ENCODE results near the gene CCNI2.
A peak's percentile ranks its signal among the peaks of the same experiment; 100 is the strongest.

CCNI2 gene, protein sequence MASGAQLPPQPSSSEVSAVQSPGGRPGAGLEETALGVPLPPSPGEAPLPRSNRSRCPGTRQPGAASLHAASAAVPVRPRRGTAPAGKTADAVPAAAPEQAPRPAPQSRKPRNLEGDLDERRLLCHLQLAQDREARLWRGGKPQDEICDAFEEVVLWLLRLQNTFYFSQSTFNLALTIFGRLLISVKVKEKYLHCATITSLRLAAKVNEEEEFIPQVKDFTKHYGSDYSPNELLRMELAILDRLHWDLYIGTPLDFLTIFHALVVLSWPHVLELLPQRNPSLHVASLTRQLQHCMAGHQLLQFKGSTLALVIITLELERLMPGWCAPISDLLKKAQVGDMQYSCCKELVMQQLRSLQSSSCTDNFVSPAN

DNA sequence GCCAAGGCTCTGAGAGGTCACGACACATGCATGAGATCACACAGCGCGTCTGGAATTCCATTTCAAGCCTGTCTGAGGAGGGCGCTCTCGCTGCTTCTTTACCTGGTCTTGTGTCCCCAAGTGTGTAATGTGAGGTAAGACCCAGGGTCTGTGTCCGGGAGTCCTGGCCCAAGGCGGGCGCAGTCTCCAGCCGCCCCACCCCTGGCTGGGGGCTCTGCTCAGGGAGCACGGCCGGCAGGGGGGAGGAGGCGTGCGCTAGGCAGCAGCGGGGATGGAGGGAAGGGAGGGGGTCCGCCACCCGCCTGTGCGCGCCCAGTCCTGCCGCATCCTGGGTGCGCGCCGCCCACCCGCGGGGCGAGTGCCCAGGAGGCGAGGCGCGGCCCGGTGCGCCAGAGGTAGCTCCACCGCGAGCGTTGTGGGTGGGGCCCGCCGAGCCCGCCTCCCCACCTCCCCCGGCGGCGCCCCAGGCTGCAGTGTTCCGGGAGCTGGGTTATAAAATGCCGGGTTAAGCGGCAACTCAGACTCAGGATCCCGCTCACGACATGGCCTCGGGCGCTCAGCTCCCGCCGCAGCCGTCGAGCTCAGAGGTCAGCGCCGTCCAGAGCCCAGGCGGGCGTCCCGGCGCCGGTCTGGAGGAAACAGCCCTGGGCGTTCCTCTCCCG is at the start of gene CCNI2:
TSS of gene CCNI2 (plus strand) at position 473 of the 662 bp plus-strand sequence. CDS start at position 543, 70 bp downstream.
- peak in 8 of 56 donors; percentile 19 to 53 (median 28) for DNase-seq

DNA sequence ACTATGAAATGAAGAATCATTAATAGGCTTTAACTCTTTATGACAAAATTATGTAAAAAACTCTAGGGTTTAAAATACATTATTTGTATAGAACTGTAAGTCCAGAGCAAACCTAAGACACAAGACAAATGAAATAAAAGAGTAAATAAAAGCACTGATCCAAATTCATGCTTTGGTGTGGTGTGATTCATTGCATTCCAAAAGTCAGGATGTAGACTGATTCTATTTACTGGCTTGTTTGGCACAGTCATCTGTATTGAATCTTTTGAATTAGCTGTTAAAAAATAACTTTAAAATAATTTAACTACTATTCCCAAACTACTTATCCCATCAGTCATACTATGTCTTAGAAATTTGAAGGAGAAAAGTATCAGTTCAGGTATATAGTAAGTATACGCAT is 42.4 kb upstream of the CCNI2 start:
- no peak for DNase-seq

DNA sequence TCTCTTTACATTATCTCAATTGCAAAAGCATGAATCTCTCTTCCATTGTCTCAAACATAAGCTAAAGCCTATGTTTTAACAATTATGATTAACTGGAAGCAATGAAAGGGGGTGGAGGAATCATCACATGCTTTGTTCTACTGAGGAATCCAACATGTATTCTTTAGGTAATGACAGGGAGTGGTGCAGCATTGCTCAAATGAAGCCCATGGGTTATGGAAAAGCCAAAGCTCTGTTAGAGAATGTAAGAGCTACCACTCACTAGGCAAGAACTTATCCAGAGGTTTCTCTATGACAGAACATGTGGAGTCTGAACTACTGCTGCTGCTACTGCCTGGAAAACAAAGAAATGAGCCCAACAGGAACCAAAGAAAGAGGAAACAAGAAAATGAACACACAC is 38.6 kb upstream of the CCNI2 start:
- DNase-seq: no peak

DNA sequence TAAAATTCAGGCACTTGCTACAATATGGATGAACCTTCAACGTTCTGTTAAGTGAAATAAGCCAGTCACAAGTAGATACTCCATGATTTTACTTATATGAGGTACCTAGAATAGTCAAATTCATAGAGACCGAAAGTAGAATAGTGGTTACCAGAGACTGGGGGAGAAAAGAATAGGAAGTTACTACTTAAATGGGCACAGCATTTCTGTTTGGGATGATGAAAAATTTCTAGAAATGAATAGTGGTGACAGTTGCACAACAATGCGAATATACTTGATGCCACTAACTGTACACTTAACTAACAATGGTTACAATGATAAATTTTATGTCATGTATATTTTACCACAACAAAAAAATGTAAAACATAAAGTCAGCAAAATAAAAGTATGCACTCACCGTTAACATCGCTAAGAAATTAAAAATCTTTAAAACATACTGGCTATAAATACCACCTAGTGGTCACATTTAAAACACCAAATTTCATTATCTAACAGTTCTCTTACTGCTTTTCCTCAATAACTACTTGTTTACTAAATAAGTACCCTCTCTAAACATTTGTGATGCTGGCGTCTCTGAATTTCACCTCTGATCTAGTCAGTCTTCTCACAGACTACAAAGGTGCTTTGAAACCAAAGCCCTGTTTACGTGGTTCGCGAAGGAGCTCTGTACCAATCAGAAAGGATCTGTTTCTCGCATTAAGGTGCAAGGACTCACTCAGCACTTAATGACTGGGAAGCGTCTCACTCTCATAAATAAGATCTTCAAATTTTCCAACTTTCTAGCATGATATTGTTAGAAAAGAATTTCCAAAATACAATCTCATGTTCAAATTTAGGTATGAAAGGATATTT is 32.5 kb upstream of the CCNI2 start:
- no peak for DNase-seq

DNA sequence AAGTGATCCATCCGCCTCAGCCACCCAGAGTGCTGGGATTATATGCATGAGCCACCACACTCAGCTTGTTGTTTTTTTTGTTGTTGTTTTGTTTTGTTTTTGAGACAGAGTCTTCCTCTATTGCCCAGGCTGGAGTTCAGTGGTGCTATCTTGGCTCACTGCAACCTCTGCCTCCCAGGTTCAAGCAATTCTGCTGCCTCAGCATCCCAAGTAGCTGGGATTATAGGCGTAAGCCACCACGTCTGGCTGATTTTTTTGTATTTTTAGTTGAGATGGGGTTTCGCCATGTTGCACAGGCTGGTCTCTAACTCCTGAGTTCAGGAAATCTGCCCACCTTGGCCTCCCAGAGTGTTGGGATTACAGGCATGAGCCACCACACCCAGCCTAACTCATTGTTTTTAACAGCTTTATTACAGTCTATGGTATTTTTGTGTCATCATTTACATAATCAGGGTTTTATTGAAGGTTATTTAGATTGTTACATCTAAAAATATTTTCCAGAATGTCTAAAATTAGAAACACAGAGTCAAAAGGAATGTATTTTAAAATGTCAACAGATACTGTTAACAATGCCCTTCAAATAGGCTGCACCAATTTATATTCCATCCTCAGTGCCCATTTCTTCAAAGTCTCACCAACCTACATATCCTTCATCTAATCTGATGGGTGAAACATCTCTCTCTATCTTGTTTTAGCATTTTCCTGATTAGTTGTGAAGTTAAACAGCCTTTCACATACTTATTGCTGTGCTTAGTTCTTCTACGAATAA is 28.5 kb upstream of the CCNI2 start:
- DNase-seq: no peak

DNA sequence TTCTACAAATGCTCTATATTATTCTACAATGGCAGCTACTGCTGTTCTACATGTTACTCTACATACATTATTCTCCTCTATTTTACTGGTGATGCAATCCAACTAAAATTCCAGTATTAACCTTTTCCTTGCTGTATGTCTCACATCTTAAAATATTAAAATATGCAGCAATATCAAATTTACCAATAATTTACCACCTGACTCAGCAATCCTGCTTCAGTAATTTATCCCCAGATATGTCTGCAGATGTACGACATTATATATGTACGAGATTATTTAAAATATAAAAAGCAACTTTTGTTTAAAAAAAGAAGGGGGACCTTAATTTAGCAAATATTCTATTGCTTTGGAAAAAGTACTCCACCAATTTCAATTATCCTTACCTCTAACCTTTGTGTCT is 21.5 kb upstream of the CCNI2 start:
- DNase-seq: no peak

DNA sequence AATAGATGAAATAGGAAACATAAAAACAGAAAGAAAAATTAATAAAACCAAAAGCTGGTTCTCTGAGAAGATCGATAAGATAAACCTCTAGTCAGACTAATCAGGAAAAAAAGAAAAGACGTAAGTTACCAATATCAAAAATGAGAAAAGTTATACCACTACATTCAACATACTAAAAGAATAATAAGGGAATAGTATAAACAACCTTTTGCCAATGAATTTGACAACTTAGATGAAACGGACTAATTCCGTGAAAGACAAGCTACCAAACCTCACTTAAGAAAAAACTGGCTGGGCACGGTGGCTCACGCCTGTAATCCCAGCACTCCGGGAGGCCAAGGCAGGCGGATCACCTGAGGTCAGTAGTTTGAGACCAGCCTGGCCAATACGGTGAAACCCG is 17.3 kb upstream of the CCNI2 start:
- no peak for DNase-seq

DNA sequence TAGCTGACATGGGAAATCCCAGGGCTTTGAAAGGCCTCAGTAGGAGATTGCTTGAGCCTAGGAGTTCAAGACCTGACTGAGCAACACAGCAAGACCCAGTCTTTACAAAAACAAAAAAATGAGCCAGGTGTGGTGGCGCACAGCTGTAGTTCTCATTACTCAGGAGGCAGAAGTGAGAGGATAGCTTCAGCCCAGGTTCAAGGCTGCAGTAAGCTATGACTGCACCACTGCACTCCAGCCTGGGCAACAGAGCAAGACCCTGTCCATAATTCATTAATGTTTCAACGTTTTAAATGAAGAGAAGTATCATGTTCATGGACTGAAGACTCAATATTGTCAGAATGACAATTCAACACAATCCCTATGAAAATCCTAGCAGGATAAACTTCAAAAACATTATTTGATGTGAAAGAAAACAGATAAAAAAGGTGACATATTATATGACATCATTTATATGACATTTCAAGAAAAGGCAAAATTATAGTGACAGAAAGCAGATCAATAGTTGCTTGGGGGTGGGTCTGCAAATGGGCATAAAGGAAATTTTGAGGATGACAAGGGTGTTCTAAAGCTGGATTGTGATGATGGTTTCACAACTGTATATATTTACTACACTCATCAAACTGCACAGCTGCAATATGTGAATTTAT is 13.6 kb upstream of the CCNI2 start:
- DNase-seq: no peak

DNA sequence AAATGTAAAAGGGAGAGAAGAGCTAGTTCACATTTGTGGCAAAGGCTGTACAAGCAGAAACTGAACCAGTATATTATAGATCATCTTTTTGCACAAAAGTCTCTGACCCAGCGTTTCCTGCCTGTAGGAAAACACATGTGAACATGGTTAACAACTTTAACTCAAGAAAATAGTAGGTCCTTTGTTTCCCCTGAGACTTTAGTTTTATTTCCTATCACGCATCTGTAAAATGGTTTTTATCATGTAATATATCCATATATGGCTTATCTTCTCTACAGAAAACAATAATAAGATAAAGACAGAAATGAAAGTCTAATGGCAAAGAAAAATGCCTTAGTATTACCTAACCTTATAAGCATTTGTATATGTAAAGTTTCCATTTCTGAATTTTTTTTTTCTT is 12.5 kb upstream of the CCNI2 start:
- DNase-seq: no peak

DNA sequence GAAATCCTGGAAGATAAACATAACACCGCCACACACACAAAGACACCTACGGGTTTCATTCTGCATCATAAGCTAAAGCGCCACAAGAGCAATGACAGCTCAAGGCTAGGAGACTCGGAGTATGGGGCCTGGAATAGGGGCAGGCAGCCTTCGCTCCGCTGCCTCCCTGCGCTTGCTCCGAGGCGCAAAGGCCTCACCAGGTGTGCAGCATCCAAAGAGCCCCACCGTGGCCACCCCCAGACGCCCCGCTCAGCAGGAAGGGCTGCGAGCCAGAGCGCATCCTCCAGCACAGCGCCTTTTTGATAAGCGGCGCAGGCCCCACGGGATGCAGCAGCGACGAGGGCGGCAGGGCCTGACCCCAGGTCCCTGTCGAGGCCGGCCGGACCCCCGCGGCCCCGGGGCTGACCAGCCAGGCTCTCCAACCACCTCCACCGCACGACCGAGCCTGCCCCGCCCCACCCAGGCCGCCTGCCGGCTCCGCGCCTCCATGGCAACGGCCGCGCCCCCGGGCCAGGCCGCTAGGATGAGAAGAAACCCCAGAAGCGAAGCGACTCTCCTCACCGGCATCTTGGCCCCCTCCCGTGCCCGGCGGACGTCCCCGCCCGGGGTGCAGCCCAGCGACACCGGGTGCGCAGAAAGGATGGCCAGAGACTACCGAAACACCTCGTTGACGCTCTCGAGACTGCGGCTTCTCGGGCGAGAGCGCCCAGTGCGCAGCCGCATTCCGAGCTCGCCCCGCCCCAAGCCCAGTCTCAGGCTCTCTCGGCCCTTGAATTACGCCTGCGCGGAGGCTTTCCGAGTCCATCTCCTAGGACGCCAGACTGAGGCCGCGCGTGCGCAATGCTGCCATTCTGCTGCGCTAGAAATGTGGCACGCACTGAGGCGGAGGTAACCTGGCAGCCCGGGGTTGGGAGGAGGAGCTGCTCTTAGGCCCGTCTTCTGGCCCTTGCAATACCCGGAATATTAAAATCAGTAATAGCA is 10.1 kb upstream of the CCNI2 start, which contains the start of gene KIF3A:
TSS of gene KIF3A (minus strand) at position 694 of the 981 bp plus-strand sequence. CDS start at position 567, 127 bp downstream.
- peak in 55 of 56 donors; percentile 69 to 98 (median 93) for DNase-seq

DNA sequence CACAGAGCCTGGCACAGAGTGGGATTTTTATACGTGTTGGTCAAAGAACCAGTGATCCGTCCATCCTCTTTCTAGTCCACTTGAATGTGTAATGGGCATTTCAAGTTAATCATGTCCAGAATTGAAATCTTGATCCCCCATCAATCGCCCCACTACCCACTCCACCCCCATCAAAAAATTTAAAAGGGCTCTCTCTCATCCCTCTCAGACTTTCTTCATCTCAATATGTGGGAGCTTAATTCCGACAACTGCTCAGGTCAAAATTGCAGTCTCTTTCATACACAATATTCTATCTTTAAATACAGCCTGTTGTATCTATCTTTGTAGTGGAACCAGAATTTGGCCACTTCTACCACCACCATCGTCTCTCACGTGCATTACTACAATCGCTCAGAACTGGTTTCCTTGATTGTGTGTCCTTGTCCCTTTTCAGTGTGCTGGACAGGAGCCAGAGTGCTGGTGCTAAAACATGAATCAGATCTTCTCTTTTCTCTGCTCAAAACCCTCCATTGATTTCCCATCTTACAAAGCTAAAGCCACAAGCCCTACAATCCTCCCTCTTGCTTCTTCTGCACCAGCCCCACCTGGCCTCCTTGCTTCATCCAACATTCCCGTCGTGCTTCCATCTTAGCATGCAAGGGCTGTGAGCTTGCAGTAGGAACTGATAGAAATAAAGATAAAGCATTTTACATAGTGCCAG is 9.1 kb upstream of the CCNI2 start:
- peak in 5 of 56 donors; percentile 14 to 40 (median 16) for DNase-seq

DNA sequence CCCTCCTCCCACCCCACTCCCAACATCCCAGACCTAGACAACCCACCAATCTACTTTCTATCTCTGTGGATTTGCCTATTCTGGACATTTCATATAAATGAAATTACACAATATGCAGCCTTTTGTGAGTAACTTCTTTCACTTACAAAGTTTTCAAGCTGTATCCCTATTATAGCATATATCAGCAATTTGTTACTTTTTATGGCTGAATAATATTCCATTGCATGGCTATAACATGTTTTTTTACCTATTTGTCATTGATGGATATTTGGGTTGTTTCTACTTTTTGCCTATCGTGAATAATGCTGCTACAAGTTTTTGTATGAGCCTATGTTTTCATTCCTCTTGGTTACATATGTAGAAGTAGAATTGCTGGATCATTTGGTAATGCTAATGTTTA is 8.0 kb upstream of the CCNI2 start:
- DNase-seq: no peak

DNA sequence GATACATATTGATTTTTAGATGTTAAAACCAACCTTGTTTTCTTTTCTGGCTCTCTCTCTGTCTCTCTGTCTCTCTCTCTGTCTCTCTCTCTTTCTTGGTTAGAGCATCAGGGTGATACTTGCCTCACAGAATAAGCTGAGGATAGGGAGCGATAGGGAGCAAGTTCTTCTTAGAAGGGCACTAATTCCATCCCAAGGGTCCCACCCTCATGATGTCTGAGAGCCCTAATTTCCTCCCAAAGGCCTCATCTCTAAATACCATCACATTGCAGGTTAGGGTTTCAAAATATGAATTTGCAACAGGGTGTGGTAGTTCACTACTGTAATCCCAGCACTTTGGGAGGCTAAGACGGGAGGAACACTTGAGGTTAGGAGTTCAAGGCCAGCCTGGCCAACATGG is 5.1 kb upstream of the CCNI2 start:
- no peak for DNase-seq

DNA sequence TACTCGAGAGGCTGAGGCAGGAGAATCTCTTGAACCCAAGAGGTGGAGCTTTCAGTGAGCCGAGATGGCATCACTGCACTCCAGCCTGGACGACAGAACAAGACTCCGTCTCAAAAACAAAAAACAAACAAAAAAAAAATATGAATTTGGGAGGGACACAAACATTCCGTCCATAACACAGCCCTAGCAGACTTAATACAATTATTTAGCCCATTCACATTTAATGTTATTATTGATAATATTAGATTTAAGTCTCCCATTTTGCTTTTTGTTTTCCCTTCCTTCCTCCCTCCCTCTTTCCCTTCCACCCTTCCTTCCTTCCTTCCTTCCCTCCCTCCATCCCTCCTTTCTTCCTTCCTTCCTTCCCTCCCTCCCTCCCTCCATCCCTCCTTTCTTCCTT is 4.6 kb upstream of the CCNI2 start:
- DNase-seq: no peak

DNA sequence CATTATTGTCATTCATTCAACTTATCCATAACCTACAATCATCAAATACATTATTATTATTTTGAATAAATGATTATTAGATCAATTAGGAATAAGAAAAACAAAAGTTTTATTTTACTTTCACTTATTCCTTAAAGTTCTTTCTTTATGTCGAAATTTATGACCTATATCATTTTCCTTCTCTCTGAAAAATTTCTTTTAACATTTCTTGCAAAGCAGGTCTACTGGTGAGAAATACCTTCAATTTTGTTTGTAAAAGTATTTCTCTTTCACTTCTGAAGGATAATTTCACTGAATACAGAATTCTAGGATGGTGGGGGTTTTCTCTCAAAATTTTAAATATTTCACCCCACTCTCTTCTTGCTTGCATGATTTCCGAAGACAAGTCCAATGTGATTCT is 2.6 kb upstream of the CCNI2 start:
- no peak for DNase-seq

DNA sequence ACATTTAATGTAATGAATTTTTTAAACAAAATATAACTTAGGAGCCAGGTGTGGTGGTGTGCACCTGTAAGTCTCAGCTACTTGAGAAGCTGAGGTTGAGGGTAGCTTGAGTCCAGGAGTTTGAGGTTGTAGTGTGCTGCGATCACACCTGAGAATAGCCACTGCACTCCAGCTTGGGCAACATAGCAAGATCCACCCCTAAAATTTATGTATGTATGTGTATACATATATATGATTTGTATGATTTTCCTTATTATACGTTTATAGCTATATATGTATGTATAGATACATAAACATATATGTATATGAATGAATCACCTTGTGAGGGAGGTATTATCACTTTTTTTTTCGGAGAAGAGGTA is 653 bp upstream of the CCNI2 start:
- DNase-seq: no peak

DNA sequence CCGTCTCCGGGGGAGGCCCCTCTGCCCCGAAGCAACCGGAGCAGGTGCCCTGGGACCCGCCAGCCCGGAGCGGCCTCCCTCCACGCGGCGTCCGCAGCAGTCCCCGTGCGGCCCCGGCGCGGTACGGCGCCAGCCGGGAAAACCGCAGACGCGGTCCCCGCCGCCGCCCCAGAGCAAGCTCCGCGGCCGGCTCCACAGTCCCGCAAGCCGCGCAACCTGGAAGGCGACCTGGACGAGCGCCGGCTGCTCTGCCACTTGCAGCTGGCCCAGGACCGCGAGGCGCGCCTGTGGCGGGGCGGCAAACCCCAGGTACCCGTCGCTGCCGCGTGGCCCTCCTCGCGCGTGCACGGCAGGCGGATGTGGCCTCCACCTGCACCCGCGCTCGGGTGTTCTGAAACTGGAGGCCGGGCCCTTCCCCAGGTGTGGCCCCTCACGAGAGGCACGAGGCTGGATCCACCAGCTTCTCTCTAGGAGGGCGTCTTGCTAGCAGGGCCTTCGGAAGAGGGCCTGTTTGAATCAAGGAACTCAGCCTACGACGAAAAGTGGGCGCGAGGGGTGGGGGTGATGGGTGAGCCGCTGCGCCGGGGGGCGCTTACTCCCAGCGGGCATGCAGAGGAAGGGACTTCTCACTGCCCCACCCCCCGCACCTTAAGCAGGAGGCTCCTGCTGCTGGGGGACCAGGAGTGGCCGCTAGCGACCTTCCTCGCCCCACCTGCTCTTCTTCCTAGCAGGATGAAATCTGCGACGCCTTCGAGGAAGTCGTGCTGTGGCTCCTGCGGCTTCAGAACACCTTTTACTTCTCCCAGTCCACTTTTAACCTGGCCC is 602 bp downstream of the CCNI2 start:
- DNase-seq: no peak

DNA sequence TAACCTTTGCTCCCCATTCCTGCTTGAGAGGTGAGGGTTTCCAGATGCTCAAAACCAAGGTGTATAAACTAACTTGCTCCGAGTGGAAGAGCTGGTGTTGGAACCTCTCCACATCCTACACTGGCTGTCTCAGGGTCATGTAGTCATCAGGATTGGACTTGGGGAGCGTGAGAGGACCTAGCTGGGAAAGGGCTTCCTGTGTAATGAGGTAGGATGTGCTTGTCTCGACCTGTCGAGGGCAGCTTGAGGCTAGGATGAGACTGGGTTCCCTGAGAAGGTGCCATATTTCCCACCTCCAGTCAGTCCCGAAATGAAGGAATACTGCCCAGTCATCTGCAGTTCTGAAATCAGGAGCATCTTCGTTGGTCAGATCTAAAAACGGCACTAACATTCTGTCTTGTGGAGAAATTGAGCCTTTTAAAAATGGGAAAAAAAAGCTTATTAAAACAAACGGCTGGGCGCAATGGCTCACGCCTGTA is 1.3 kb downstream of the CCNI2 start:
- no peak for DNase-seq

Measured in amygdala (tissue), 56 donors.